GM12865 (cell line): ENCODE results near the gene MBTD1.

Experiments
- DNase-seq: peaks from one replicate; pipeline ENCODE4 v3.0.0; 2010; ENCODE audit warnings: low read depth
- H3K4me3 ChIP-seq: 2 replicates; pipeline ENCODE4 v1.5.1; 2011; ENCODE audit warnings: mild to moderate bottlenecking, low read depth, low read length, control low read depth
- CTCF ChIP-seq: IDR thresholded peaks from 2 replicates; pipeline ENCODE4 v1.5.1; 2011; ENCODE audit warnings: low read length, control low read depth, low read depth, inconsistent platforms; ENCODE audit not compliant: insufficient read depth; ENCODE audit errors: missing control alignments

The MBTD1 gene

DNA sequence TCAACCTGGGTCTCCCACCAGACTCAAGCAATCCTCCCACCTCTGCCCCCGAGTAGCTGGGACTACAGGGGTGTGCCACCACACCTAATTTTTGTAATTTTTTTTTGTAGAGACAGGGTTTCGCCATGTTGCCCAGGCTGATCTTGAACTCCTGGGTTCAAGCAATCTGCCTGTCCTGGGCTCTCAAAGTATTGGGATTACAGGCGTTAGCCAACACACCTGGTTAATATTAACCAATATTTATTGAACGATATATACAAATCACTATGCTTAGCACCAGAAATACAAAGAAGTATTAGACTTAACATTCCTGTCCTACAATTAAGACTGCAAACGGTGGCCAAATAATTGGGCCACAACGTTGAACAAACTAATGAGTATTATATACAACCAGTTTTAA, 4.2 kb downstream of the MBTD1 start:
- H3K4me3 ChIP-seq: no peak overlapping the region
- no peak for DNase-seq
- TF ChIP-seq CTCF: no peak

GRCh38 chr17:51251010-51251409, 8.8 kb downstream of the MBTD1 start:
- no peak for DNase-seq
- no peak overlapping the region for H3K4me3 ChIP-seq
- TF ChIP-seq CTCF: no peak

DNA sequence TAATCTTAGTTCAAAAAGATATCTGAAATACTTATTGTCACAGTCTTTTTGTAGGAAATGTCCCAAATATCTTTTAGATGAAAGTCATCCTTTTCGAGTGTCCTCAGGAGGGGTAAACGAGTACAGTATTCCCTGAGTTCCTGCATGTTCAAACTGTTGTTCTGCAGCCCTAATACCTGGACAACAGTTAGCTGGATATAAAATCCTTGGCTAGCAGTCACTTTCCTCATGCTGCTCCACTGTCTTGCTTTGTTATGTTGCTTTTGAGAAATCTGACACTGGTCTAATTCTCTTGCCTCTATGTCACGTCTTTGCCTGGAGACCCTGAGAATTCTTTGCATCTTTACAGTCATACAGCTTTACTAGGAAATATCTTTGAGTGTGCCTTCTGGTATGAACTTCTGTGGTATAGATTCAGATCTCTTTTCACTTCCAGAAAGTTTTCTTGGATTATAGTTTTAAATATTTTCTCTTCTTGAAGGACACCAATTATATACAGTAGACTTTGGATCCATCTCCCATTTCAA, 9.5 kb downstream of the MBTD1 start:
- no peak for DNase-seq
- H3K4me3 ChIP-seq: no peak overlapping the region
- TF ChIP-seq CTCF: no peak

- DNase-seq: no peak
- TF ChIP-seq CTCF: no peak
- H3K4me3 ChIP-seq: no peak overlapping the region
These were observed 14.3 kb downstream of the MBTD1 start for GRCh38 chr17:51245535-51245934.

- no peak for DNase-seq
- TF ChIP-seq CTCF: no peak
- H3K4me3 ChIP-seq: no peak overlapping the region
These were observed 15.8 kb downstream of the MBTD1 start for GRCh38 chr17:51244041-51244440.

- no peak overlapping the region for H3K4me3 ChIP-seq
- no peak for DNase-seq
- TF ChIP-seq CTCF: no peak
These were observed 19.6 kb downstream of the MBTD1 start for GRCh38 chr17:51240275-51240674.

- TF ChIP-seq CTCF: no peak
- H3K4me3 ChIP-seq: no peak overlapping the region
- DNase-seq: peak; percentile 50
These were observed 21.5 kb downstream of the MBTD1 start for GRCh38 chr17:51238255-51238887.
